NT2/D1 (cell line): ENCODE data around the gene IGF2BP1.
"Not testable (repeated sequence)": the region's sequence is repeated elsewhere in the genome, so short reads cannot be mapped to it uniquely, and the experiment has no call there.

Source experiments
- DNase-seq: peaks from one replicate; pipeline ENCODE4 v3.0.0-alpha.2; 2011; ENCODE audit warnings: low read depth, low spot score
- H3K27me3 ChIP-seq: 2 replicates; pipeline ENCODE4 v1.6.0; 2011; ENCODE audit warnings: mild to moderate bottlenecking; ENCODE audit not compliant: insufficient read length, insufficient read depth
- H3K36me3 ChIP-seq: 2 replicates; pipeline ENCODE4 v1.6.1; 2011; ENCODE audit warnings: mild to moderate bottlenecking, low read length, mixed read lengths; ENCODE audit not compliant: insufficient read depth, insufficient read length
- H3K4me1 ChIP-seq: 2 replicates; pipeline ENCODE4 v1.5.1; 2011; ENCODE audit not compliant: insufficient read depth, insufficient read length
- H3K4me3 ChIP-seq: 2 replicates; pipeline ENCODE4 v1.5.1; 2011; ENCODE audit warnings: low read depth; ENCODE audit not compliant: insufficient read length
- H3K9ac ChIP-seq: 2 replicates; pipeline ENCODE4 v1.6.0; 2011; ENCODE audit warnings: low read depth; ENCODE audit not compliant: insufficient read length
- H3K9me3 ChIP-seq: 2 replicates; pipeline ENCODE4 v1.5.1; 2011; ENCODE audit warnings: mild to moderate bottlenecking, low read length; ENCODE audit not compliant: insufficient read depth
- SUZ12 ChIP-seq: IDR thresholded peaks from 2 replicates; pipeline ENCODE4 v1.6.1; 2011; ENCODE audit not compliant: insufficient read length, insufficient read depth; ENCODE audit errors: extremely low read depth
- YY1 ChIP-seq: IDR thresholded peaks from 2 replicates; pipeline ENCODE4 v1.6.1; 2011; ENCODE audit not compliant: insufficient read length, insufficient read depth
- ZNF274 ChIP-seq: IDR thresholded peaks from 2 replicates; pipeline ENCODE4 v1.6.1; 2011; ENCODE audit warnings: mild to moderate bottlenecking, low read depth, low read length

The IGF2BP1 gene

GRCh38 chr17:49100601-49101000 lies 103.4 kb downstream of the IGF2BP1 start:
- no peak for DNase-seq
- Histone ChIP-seq H3K27me3 (no peaks in the 10 kb centered on the region), H3K9me3 (no peaks in the 10 kb centered on the region), H3K9ac (no peak overlapping the region), H3K36me3 (no peaks in the 10 kb centered on the region), H3K4me3 (no peak overlapping the region), H3K4me1 (no peaks in the 10 kb centered on the region)
- TF ChIP-seq ZNF274 (no peak), YY1 (no peak), SUZ12 (no peak)

GRCh38 chr17:49101054-49101534 lies 103.9 kb downstream of the IGF2BP1 start:
- Histone ChIP-seq H3K4me1 (no peaks in the 10 kb centered on the region), H3K4me3 (no peak overlapping the region), H3K9ac (no peak overlapping the region), H3K9me3 (no peaks in the 10 kb centered on the region), H3K36me3 (no peaks in the 10 kb centered on the region), H3K27me3 (no peaks in the 10 kb centered on the region)
- no peak for DNase-seq
- no peak for TF ChIP-seq SUZ12
- no peak for TF ChIP-seq ZNF274
- no peak for TF ChIP-seq YY1

- not testable (repeated sequence) for H3K9ac ChIP-seq, H3K4me1 ChIP-seq, H3K27me3 ChIP-seq, H3K36me3 ChIP-seq, H3K9me3 ChIP-seq, H3K4me3 ChIP-seq, DNase-seq
These were observed 106.2 kb downstream of the IGF2BP1 start for GRCh38 chr17:49103360-49103759.

DNA sequence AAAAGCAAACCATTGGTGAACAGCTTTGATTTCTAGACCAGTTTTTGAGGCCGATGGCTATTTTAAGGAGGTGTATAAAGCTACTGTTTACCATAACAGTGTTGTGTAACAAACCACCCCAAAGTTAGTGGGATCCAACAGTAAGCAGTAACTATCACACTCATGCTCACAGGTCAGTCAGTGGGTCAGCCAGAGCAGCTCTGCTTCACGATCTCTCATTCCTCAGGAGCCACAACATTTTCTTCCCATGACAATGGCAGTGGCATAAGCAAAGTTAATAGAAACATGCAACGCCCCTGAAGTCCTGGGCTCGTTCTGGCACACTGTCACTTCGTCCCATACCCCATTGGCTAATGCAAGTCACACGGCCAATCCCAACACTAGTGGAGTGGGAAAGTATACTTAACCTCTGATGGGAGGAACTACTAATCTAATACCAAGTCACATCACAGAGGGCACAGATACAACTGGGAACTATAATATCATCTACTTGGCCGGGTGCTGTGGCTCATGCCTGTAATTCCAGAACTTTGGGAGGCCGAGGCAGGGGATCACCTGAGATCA lies 107.4 kb downstream of the IGF2BP1 start:
- Histone ChIP-seq H3K4me3 (no peak overlapping the region), H3K36me3 (no peaks in the 10 kb centered on the region), H3K27me3 (no peaks in the 10 kb centered on the region), H3K9me3 (no peaks in the 10 kb centered on the region), H3K4me1 (no peaks in the 10 kb centered on the region), H3K9ac (no peak overlapping the region)
- no peak for DNase-seq
- TF ChIP-seq SUZ12 = no peak
- TF ChIP-seq ZNF274 = no peak
- no peak for TF ChIP-seq YY1
